NOMO-1 treated with DMSO at 0.1 percent for 48 hours (cell line): ENCODE results near the gene FLRT1.
A peak's percentile ranks its signal among the peaks of the same experiment; 100 is the strongest.

Source experiments
- DNase-seq: peaks from one replicate; lab custom pipeline; 2025; ENCODE audit not compliant: unreplicated experiment; lab: John Stamatoyannopoulos, UW

FLRT1 gene

GRCh38 chr11:64006398-64006797, 29.3 kb upstream of the FLRT1 start:
- no peak for DNase-seq

- DNase-seq: peak; percentile 58
Observed at GRCh38 chr11:64007160-64007628, 28.5 kb upstream of the FLRT1 start.

- DNase-seq: no peak
Observed at GRCh38 chr11:64007629-64008282, 28.0 kb upstream of the FLRT1 start.

- DNase-seq: no peak
Observed at GRCh38 chr11:64008283-64008913, 27.3 kb upstream of the FLRT1 start.

GRCh38 chr11:64008914-64009633, 26.7 kb upstream of the FLRT1 start:
- no peak for DNase-seq

- DNase-seq: no peak
Observed at GRCh38 chr11:64009710-64010109, 26.0 kb upstream of the FLRT1 start.

- no peak for DNase-seq
Observed at GRCh38 chr11:64010783-64011182, 24.9 kb upstream of the FLRT1 start.

GRCh38 chr11:64011371-64011770, 24.4 kb upstream of the FLRT1 start:
- DNase-seq: no peak

GRCh38 chr11:64013141-64013896, 22.4 kb upstream of the FLRT1 start:
- no peak for DNase-seq

- no peak for DNase-seq
Observed at GRCh38 chr11:64014356-64014755, 21.4 kb upstream of the FLRT1 start.

GRCh38 chr11:64015510-64015909, 20.2 kb upstream of the FLRT1 start:
- no peak for DNase-seq

- no peak for DNase-seq
Observed at GRCh38 chr11:64015935-64016845, 19.5 kb upstream of the FLRT1 start.

- no peak for DNase-seq
Observed at GRCh38 chr11:64017945-64018224, 17.8 kb upstream of the FLRT1 start.

GRCh38 chr11:64018310-64018709, 17.4 kb upstream of the FLRT1 start:
- DNase-seq: no peak

- DNase-seq: no peak
Observed at GRCh38 chr11:64019106-64020037, 16.4 kb upstream of the FLRT1 start.

- no peak for DNase-seq
Observed at GRCh38 chr11:64020976-64021756, 14.6 kb upstream of the FLRT1 start.

GRCh38 chr11:64021757-64022093, 14.0 kb upstream of the FLRT1 start:
- DNase-seq: no peak

- no peak for DNase-seq
Observed at GRCh38 chr11:64022125-64022784, 13.5 kb upstream of the FLRT1 start.
